Stomach (tissue), 9 donors: Measurements from ENCODE around the gene TMEM135. TPM values are rescaled to one million over a fixed set of nuclear protein-coding genes. Genes with fewer than 3 reads are reported as not detected.
"Not testable (repeated sequence)": the region's sequence is repeated elsewhere in the genome, so short reads cannot be mapped to it uniquely, and the experiment has no call there.

Experiments
- DNase-seq, 2 donors: peaks; one replicate each; pipeline versions ENCODE4 v3.0.0 to v3.0.0-alpha.2; 2013 to 2019
- H3K27ac ChIP-seq, 5 donors: fragments of 200-600 bp in 4 of 5; sonication (generic) in 4 of 5; one replicate each; pipeline ENCODE4 v1.5.1; 2013 to 2019; ENCODE audit warnings: mild to moderate bottlenecking in 1 of 5, moderate library complexity in 1 of 5
- H3K27me3 ChIP-seq, 3 donors: fragments of 200-600 bp; sonication (generic); one replicate each; pipeline ENCODE4 v1.5.1; 2017 to 2019; ENCODE audit warnings: mixed run types in 1 of 3
- H3K36me3 ChIP-seq, 4 donors: fragments of 200-600 bp; sonication (generic); 1 replicate in 3 of 4; 2 replicates in 1 of 4; pipeline ENCODE4 v1.5.1; 2016 to 2019
- H3K4me1 ChIP-seq, 4 donors: fragments of 200-600 bp; sonication (generic); one replicate each; pipeline ENCODE4 v1.5.1; 2016 to 2019
- H3K4me3 ChIP-seq, 4 donors: fragments of 200-600 bp; sonication (generic) in 3 of 4; one replicate each; pipeline ENCODE4 v1.5.1; 2016 to 2019; ENCODE audit warnings: mild to moderate bottlenecking in 1 of 4
- H3K9me3 ChIP-seq, 4 donors: fragments of 200-600 bp; sonication (generic); one replicate each; pipeline ENCODE4 v1.5.1; 2016 to 2019
- CTCF ChIP-seq, 7 experiments: fragments of 450-650 bp in 4 of 7; fragments of 200-600 bp in 3 of 7; sonication (generic) in 3 of 7; IDR thresholded peaks; one replicate each; pipeline ENCODE4 v1.5.1; 2016 to 2019; ENCODE audit warnings: antibody characterized with exemption in 7 of 7, control low read depth in 2 of 7, mild to moderate bottlenecking in 1 of 7
- EP300 ChIP-seq: sonication (generic); formaldehyde crosslinking; IDR thresholded peaks from one replicate; pipeline ENCODE4 v1.6.1; 2017; ENCODE audit warnings: antibody characterized with exemption
- POLR2A ChIP-seq, 4 donors: fragments of 450-650 bp; IDR thresholded peaks; one replicate each; pipeline ENCODE4 v1.6.1; 2016; ENCODE audit warnings: antibody characterized with exemption in 4 of 4, control low read depth in 2 of 4, mild to moderate bottlenecking in 1 of 4, moderate library complexity in 1 of 4
- POLR2AphosphoS5 ChIP-seq, 3 donors: sonication (generic); formaldehyde crosslinking; IDR thresholded peaks; one replicate each; pipeline ENCODE4 v1.6.1; 2016; ENCODE audit warnings: antibody characterized with exemption in 3 of 3
- WGBS, 5 donors: extraction: QIAGEN DNeasy Blood & Tissue Kit in 3 of 5; methylation state at CpG; one replicate each; pipeline versions ENCODE4 v1.1.5 to v1.1.7; 2013 to 2018; 5-methylcytosine and 5-hydroxymethylcytosine counted together
- intact Hi-C: fragments of 100-400 bp; cut with DNase I; formaldehyde crosslinking; loops from one replicate; pipeline ENCODE4 v1.15.1; 2023; ENCODE audit warnings: low total_unique reads
- polyA plus RNA-seq, 3 donors: library from polyadenylated mRNA; stranded (reverse); fragments of 200-250 nt; gene quantifications; one replicate each; pipeline ENCODE4 v1.2.3, GENCODE V29; 2013
- total RNA-seq, 5 donors: library from RNA; depleted of rRNA; stranded (reverse); fragments of >200 nt; gene quantifications; one replicate each; pipeline versions ENCODE4 v1.1.0 to v1.2.3, GENCODE V29; 2014 to 2016
- donor health status: healthy with polysubstance abuse.
- donor health status: Bipolar disorder and iron deficiency.
- donor health status: healthy.

TMEM135 gene
- total and polyA plus RNA-seq, 8 donors, result 0.58 to 202 (median 3.9) TPM

GRCh38 chr11:87022738-87023137 lies 15.0 kb upstream of the TMEM135 start:
- Histone ChIP-seq H3K9me3 (no peaks in the 10 kb centered on the region), H3K4me1 (peaks cover 0 to 15% (median 7%) of the 10 kb centered on the region in 4 donors), H3K4me3 (no peak overlapping the region), H3K36me3 (no peaks in the 10 kb centered on the region), H3K27me3 (no peaks in the 10 kb centered on the region), H3K27ac (no peak overlapping the region)
- intact Hi-C loops, result no loop called here
- 80 to 90% (median 86%) methylated on average over 3 of the region's 3 CpGs for WGBS, 5 donors
- no peak for TF ChIP-seq EP300
- TF ChIP-seq CTCF (IDR thresholded peaks at IDR 0.05), result no peak
- no peak for TF ChIP-seq POLR2A (IDR thresholded peaks at IDR 0.05)
- TF ChIP-seq POLR2AphosphoS5 (IDR thresholded peaks at IDR 0.05), result no peak
- no peak for DNase-seq

GRCh38 chr11:87026415-87026814 lies 11.3 kb upstream of the TMEM135 start:
- not testable (repeated sequence) for DNase-seq, H3K4me1 ChIP-seq
- WGBS, 5 donors, result 95 to 100% (median 100%) methylated on average over 1 of the region's 1 CpG

GRCh38 chr11:87030458-87031054 lies 7.2 kb upstream of the TMEM135 start:
- TF ChIP-seq EP300, result no peak
- TF ChIP-seq POLR2A (IDR thresholded peaks at IDR 0.05), result no peak
- TF ChIP-seq CTCF (IDR thresholded peaks at IDR 0.05), result no peak
- TF ChIP-seq POLR2AphosphoS5 (IDR thresholded peaks at IDR 0.05), result no peak
- Histone ChIP-seq H3K27ac (no peak overlapping the region), H3K4me3 (no peak overlapping the region), H3K4me1 (no peaks in the 10 kb centered on the region), H3K9me3 (no peaks in the 10 kb centered on the region), H3K27me3 (no peaks in the 10 kb centered on the region), H3K36me3 (no peaks in the 10 kb centered on the region)
- 58 to 77% (median 73%) methylated on average over 5 of the region's 5 CpGs for WGBS, 5 donors
- intact Hi-C loops, result loop anchor here (10.0 kb wide), 1 partner anchor 76 kb away; the partner anchor contains the start of gene FZD4
- peak in 1 of 2 donors; percentile 16 for DNase-seq

More at GRCh38 chr11:87026415-87026814, 11.3 kb upstream of the TMEM135 start:
- H3K27me3 ChIP-seq, H3K9me3 ChIP-seq, H3K36me3 ChIP-seq, intact Hi-C loops, H3K27ac ChIP-seq, H3K4me3 ChIP-seq: not testable (repeated sequence)

- no peaks in the 10 kb centered on the region for H3K9me3 ChIP-seq
- intact Hi-C loops, result loop anchor here (10.0 kb wide), 1 partner anchor 77 kb away; the partner anchor contains the start of gene FZD4
- TF ChIP-seq CTCF (IDR thresholded peaks at IDR 0.05), result no peak
- no peak for TF ChIP-seq POLR2AphosphoS5 (IDR thresholded peaks at IDR 0.05)
- no peak for TF ChIP-seq EP300
- TF ChIP-seq POLR2A (IDR thresholded peaks at IDR 0.05), result no peak
- no peak overlapping the region for H3K27ac ChIP-seq
- DNase-seq, result no peak
- H3K4me1 ChIP-seq, result peaks cover 0 to 5% (median 2%) of the 10 kb centered on the region in 4 donors
- WGBS, 5 donors, result 57 to 67% (median 58%) methylated on average over 3 of the region's 3 CpGs
- no peak overlapping the region for H3K4me3 ChIP-seq
- no peaks in the 10 kb centered on the region for H3K27me3 ChIP-seq
- H3K36me3 ChIP-seq, result no peaks in the 10 kb centered on the region
Observed at GRCh38 chr11:87031433-87032170, 6.1 kb upstream of the TMEM135 start.
